GM23338 (cell line): Measurements from ENCODE around the gene CCNB2. TPM values are rescaled to one million over a fixed set of nuclear protein-coding genes. Genes with fewer than 3 reads are reported as not detected.

ENCODE experiments used
- ATAC-seq: fragments of 200-7000 bp; cut with Tn5 transposase; 3 replicates; pipeline ENCODE4 v1.9.1; 2020
- DNase-seq: peaks from one replicate; pipeline ENCODE4 v3.0.0-alpha.2; 2015; ENCODE audit warnings: low spot score
- H2AFZ ChIP-seq: fragments of 200-600 bp; sonication (generic); 2 replicates; pipeline ENCODE4 v1.8.0; 2016; ENCODE audit warnings: antibody characterized with exemption, mild to moderate bottlenecking, moderate library complexity
- H3F3A ChIP-seq: fragments of 200-600 bp; sonication (generic); replicated peaks from 2 replicates; pipeline ENCODE4 v1.8.0; 2017; ENCODE audit warnings: antibody characterized with exemption, mixed run types, low read depth
- H3K27ac ChIP-seq: fragments of 200-600 bp; sonication (generic); 2 replicates; pipeline ENCODE4 v1.6.1; 2016; ENCODE audit warnings: low read depth
- H3K27me3 ChIP-seq: fragments of 200-600 bp; sonication (generic); 2 replicates; pipeline ENCODE4 v1.8.0; 2016; ENCODE audit warnings: mild to moderate bottlenecking, mixed run types, moderate library complexity; ENCODE audit not compliant: insufficient read depth
- H3K36me3 ChIP-seq: fragments of 200-600 bp; sonication (generic); 2 replicates; pipeline ENCODE4 v1.8.0; 2016; ENCODE audit warnings: mild to moderate bottlenecking; ENCODE audit not compliant: insufficient read depth
- H3K4me1 ChIP-seq: fragments of 200-600 bp; sonication (generic); 2 replicates; pipeline ENCODE4 v1.8.0; 2016; ENCODE audit warnings: mild to moderate bottlenecking, moderate library complexity; ENCODE audit not compliant: insufficient read depth
- H3K4me2 ChIP-seq: fragments of 200-600 bp; sonication (generic); 2 replicates; pipeline ENCODE4 v1.7.1; 2017; ENCODE audit warnings: mixed run types
- H3K4me3 ChIP-seq: fragments of 200-600 bp; sonication (generic); 2 replicates; pipeline ENCODE4 v1.6.1; 2016; ENCODE audit warnings: mixed run types
- H3K79me2 ChIP-seq: fragments of 200-600 bp; sonication (generic); replicated peaks from 2 replicates; pipeline ENCODE4 v1.8.0; 2017; ENCODE audit warnings: mild to moderate bottlenecking; ENCODE audit not compliant: insufficient read depth
- H3K9me2 ChIP-seq: fragments of 200-600 bp; sonication (generic); 2 replicates; pipeline ENCODE4 v1.8.0; 2017; ENCODE audit not compliant: insufficient read depth
- H4K20me1 ChIP-seq: fragments of 200-600 bp; sonication (generic); replicated peaks from 2 replicates; pipeline ENCODE4 v1.8.0; 2017; ENCODE audit warnings: mild to moderate bottlenecking; ENCODE audit not compliant: insufficient read depth
- H3K27ac Mint-ChIP-seq: 2 replicates; pipeline ENCODE4 v1.8.0; 2020; ENCODE audit warnings: inconsistent platforms, mild to moderate bottlenecking, moderate library complexity, mixed read lengths
- H3K27me3 Mint-ChIP-seq: 3 replicates; pipeline ENCODE4 v1.8.0; 2022; ENCODE audit warnings: low read depth, mild to moderate bottlenecking, moderate library complexity, mixed read lengths, inconsistent platforms; ENCODE audit not compliant: insufficient read depth, poor library complexity
- H3K36me3 Mint-ChIP-seq: 3 replicates; pipeline ENCODE4 v1.8.0; 2021; ENCODE audit warnings: low read depth, mild to moderate bottlenecking, inconsistent platforms, moderate library complexity, mixed read lengths
- H3K4me1 Mint-ChIP-seq: 3 replicates; pipeline ENCODE4 v1.8.0; 2020; ENCODE audit warnings: mild to moderate bottlenecking, inconsistent platforms, mixed read lengths
- H3K4me3 Mint-ChIP-seq: 3 replicates; pipeline ENCODE4 v1.8.0; 2021; ENCODE audit warnings: moderate library complexity, mild to moderate bottlenecking, inconsistent platforms, mixed read lengths
- H3K9me3 Mint-ChIP-seq: 3 replicates; pipeline ENCODE4 v1.8.0; 2020; ENCODE audit warnings: moderate library complexity, mild to moderate bottlenecking, inconsistent platforms, mixed read lengths
- CREB1 ChIP-seq: fragments of 250-450 bp; sonication (Bioruptor Pico); IDR thresholded peaks from 2 replicates; pipeline ENCODE4 v1.5.0; 2020; ENCODE audit warnings: low read depth, mild to moderate bottlenecking, moderate library complexity
- ETS1 ChIP-seq: IDR thresholded peaks from 2 replicates; pipeline ENCODE4 v1.6.1; 2016; ENCODE audit warnings: antibody characterized with exemption
- EZH2 ChIP-seq: fragments of 200-600 bp; sonication (generic); IDR thresholded peaks from one replicate; pipeline ENCODE4 v1.8.0; 2017; ENCODE audit warnings: antibody characterized with exemption, mild to moderate bottlenecking, low read depth; ENCODE audit not compliant: unreplicated experiment
- JUNB ChIP-seq: IDR thresholded peaks from one replicate; pipeline ENCODE4 v1.6.1; 2016; ENCODE audit warnings: antibody characterized with exemption; ENCODE audit not compliant: unreplicated experiment
- POLR2AphosphoS5 ChIP-seq: IDR thresholded peaks from 2 replicates; pipeline ENCODE4 v1.6.1; 2016; ENCODE audit warnings: antibody characterized with exemption, low read depth
- REST ChIP-seq: IDR thresholded peaks from one replicate; pipeline ENCODE4 v1.6.1; 2018; ENCODE audit warnings: antibody characterized with exemption; ENCODE audit not compliant: unreplicated experiment
- STAT1 ChIP-seq: IDR thresholded peaks from one replicate; pipeline ENCODE4 v1.6.1; 2016; ENCODE audit warnings: antibody characterized with exemption; ENCODE audit not compliant: unreplicated experiment
- ZNF331 ChIP-seq: fragments of 250-450 bp; sonication (Bioruptor Pico); IDR thresholded peaks from 2 replicates; pipeline ENCODE4 v1.5.0; 2020; ENCODE audit warnings: low read depth, mild to moderate bottlenecking, moderate library complexity
- polyA plus RNA-seq: library from polyadenylated mRNA; unstranded; fragments of >200 nt; fragmentation: Nextera tagmentation; extraction: Ambion mirVana; gene quantifications from 2 replicates; pipeline ENCODE4 v1.2.1, GENCODE V29; 2016
- total RNA-seq: library from RNA; depleted of rRNA; stranded (reverse); fragments of >200 nt; shearing (Covaris generic); gene quantifications from 2 replicates; pipeline ENCODE4 v1.2.3, GENCODE V29; 2014
- TF ChIP-seq, protein P1 (sequence below): fragments of 250-450 bp; sonication (Bioruptor Pico); IDR thresholded peaks from 2 replicates; pipeline ENCODE4 v1.5.0; 2020; ENCODE audit warnings: mild to moderate bottlenecking, moderate library complexity

Gene CCNB2
- total and polyA plus RNA-seq, 2 experiments from 2014 or later, result 81.8 to 108 TPM

- peaks cover 21% of the 10 kb centered on the region; the same call in 1 of the 2 replicates for H3K36me3 ChIP-seq
- H3K4me1 ChIP-seq, result no peaks in the 10 kb centered on the region
- Mint-ChIP-seq H3K9me3 (no peaks in the 10 kb centered on the region), H3K27ac (no peak overlapping the region), H3K27me3 (peaks cover 2% of the 10 kb centered on the region), H3K4me1 (peaks cover 7% of the 10 kb centered on the region; the same call in 2 of the 3 replicates), H3K4me3 (no peak overlapping the region), H3K36me3 (peaks cover 20% of the 10 kb centered on the region; the same call in 2 of the 3 replicates)
- H3K4me2 ChIP-seq, result no peak overlapping the region
- DNase-seq (no peak), ATAC-seq (no peak)
- H2AFZ ChIP-seq, result no peak overlapping the region
- H3K27me3 ChIP-seq, result no peaks in the 10 kb centered on the region
- H3K27ac ChIP-seq, result no peak overlapping the region
- TF ChIP-seq STAT1 (no peak), EZH2 (no peak), REST (no peak), ETS1 (no peak)
- H3F3A ChIP-seq, result no peaks in the 10 kb centered on the region
- no peak overlapping the region for H3K4me3 ChIP-seq
- no peaks in the 10 kb centered on the region; the same call in 1 of the 2 replicates for H4K20me1 ChIP-seq
- H3K9me2 ChIP-seq, result no peaks in the 10 kb centered on the region
- H3K79me2 ChIP-seq, result no peaks in the 10 kb centered on the region
Measured at GRCh38 chr15:59087731-59088130, 17.2 kb upstream of the CCNB2 start.

DNA sequence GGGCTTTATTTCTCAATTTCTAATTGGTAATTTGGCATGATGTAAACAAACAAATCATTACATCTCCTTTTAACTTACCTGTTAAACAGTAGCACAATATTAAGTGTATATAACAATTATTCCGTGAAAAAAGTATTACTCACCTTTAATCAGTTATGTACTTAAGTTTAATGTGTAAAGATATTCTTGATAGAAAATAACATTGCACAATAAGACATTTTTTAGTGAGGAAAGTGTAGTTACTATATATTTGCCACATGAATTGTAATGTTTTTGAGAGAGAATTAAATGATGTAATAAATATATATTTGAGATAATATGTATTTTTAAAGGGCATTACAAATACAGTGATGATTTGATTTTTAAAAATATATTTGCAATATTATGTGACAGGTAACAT, 10.9 kb upstream of the CCNB2 start:
- Histone ChIP-seq H3K4me2 (no peak overlapping the region), H3K27ac (no peak overlapping the region), H3K4me1 (no peaks in the 10 kb centered on the region), H3K27me3 (no peaks in the 10 kb centered on the region), H4K20me1 (no peaks in the 10 kb centered on the region; the same call in 1 of the 2 replicates), H3F3A (no peaks in the 10 kb centered on the region), H3K9me2 (no peaks in the 10 kb centered on the region), H2AFZ (no peak overlapping the region), H3K4me3 (no peak overlapping the region), H3K79me2 (no peaks in the 10 kb centered on the region), H3K36me3 (peaks cover 34% of the 10 kb centered on the region; the same call in 1 of the 2 replicates)
- no peak overlapping the region for H3K4me3 Mint-ChIP-seq
- H3K27me3 Mint-ChIP-seq, result peaks cover 2% of the 10 kb centered on the region
- no peaks in the 10 kb centered on the region for H3K9me3 Mint-ChIP-seq
- no peak overlapping the region for H3K27ac Mint-ChIP-seq
- peaks cover 34% of the 10 kb centered on the region for H3K36me3 Mint-ChIP-seq
- DNase-seq, result no peak
- H3K4me1 Mint-ChIP-seq, result no peaks in the 10 kb centered on the region
- ATAC-seq, result no peak
- no peak for TF ChIP-seq ZNF331 (CRISPR knock-in tag)
- TF ChIP-seq EZH2, result no peak
- no peak for TF ChIP-seq CREB1
- no peak for TF ChIP-seq JUNB
- TF ChIP-seq, protein P1, sequence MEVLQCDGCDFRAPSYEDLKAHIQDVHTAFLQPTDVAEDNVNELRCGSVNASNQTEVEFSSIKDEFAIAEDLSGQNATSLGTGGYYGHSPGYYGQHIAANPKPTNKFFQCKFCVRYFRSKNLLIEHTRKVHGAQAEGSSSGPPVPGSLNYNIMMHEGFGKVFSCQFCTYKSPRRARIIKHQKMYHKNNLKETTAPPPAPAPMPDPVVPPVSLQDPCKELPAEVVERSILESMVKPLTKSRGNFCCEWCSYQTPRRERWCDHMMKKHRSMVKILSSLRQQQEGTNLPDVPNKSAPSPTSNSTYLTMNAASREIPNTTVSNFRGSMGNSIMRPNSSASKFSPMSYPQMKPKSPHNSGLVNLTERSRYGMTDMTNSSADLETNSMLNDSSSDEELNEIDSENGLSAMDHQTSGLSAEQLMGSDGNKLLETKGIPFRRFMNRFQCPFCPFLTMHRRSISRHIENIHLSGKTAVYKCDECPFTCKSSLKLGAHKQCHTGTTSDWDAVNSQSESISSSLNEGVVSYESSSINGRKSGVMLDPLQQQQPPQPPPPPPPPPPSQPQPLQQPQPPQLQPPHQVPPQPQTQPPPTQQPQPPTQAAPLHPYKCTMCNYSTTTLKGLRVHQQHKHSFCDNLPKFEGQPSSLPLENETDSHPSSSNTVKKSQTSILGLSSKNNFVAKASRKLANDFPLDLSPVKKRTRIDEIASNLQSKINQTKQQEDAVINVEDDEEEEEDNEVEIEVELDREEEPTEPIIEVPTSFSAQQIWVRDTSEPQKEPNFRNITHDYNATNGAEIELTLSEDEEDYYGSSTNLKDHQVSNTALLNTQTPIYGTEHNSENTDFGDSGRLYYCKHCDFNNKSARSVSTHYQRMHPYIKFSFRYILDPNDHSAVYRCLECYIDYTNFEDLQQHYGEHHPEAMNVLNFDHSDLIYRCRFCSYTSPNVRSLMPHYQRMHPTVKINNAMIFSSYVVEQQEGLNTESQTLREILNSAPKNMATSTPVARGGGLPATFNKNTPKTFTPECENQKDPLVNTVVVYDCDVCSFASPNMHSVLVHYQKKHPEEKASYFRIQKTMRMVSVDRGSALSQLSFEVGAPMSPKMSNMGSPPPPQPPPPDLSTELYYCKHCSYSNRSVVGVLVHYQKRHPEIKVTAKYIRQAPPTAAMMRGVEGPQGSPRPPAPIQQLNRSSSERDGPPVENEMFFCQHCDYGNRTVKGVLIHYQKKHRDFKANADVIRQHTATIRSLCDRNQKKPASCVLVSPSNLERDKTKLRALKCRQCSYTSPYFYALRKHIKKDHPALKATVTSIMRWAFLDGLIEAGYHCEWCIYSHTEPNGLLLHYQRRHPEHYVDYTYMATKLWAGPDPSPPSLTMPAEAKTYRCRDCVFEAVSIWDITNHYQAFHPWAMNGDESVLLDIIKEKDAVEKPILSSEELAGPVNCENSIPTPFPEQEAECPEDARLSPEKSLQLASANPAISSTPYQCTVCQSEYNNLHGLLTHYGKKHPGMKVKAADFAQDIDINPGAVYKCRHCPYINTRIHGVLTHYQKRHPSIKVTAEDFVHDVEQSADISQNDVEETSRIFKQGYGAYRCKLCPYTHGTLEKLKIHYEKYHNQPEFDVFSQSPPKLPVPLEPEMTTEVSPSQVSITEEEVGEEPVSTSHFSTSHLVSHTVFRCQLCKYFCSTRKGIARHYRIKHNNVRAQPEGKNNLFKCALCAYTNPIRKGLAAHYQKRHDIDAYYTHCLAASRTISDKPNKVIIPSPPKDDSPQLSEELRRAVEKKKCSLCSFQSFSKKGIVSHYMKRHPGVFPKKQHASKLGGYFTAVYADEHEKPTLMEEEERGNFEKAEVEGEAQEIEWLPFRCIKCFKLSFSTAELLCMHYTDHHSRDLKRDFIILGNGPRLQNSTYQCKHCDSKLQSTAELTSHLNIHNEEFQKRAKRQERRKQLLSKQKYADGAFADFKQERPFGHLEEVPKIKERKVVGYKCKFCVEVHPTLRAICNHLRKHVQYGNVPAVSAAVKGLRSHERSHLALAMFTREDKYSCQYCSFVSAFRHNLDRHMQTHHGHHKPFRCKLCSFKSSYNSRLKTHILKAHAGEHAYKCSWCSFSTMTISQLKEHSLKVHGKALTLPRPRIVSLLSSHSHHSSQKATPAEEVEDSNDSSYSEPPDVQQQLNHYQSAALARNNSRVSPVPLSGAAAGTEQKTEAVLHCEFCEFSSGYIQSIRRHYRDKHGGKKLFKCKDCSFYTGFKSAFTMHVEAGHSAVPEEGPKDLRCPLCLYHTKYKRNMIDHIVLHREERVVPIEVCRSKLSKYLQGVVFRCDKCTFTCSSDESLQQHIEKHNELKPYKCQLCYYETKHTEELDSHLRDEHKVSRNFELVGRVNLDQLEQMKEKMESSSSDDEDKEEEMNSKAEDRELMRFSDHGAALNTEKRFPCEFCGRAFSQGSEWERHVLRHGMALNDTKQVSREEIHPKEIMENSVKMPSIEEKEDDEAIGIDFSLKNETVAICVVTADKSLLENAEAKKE (CRISPR knock-in tag), result no peak
- no peak for TF ChIP-seq POLR2AphosphoS5
- no peak for TF ChIP-seq ETS1
- no peak for TF ChIP-seq STAT1
